Gastroesophageal sphincter (tissue), 4 donors: ENCODE results near the gene SPINK13. TPM values are rescaled to one million over a fixed set of nuclear protein-coding genes. Genes with fewer than 3 reads are reported as not detected.
"Not testable (repeated sequence)": the region's sequence is repeated elsewhere in the genome, so short reads cannot be mapped to it uniquely, and the experiment has no call there.

ENCODE experiments used
- ATAC-seq: fragments of 150-250 bp; one replicate; pipeline ENCODE4 v1.9.1; 2016; ENCODE audit warnings: mild to moderate bottlenecking, moderate library complexity
- H3K27ac ChIP-seq, 4 donors: fragments of 200-600 bp; sonication (generic) in 3 of 4; 1 replicate in 3 of 4; 2 replicates in 1 of 4; pipeline ENCODE4 v1.5.1; 2016 to 2019
- H3K27me3 ChIP-seq: fragments of 200-600 bp; sonication (generic); one replicate; pipeline ENCODE4 v1.5.1; 2019
- H3K36me3 ChIP-seq, 2 donors: fragments of 200-600 bp; sonication (generic); one replicate each; pipeline ENCODE4 v1.5.1; 2019; ENCODE audit warnings: control low read depth in 1 of 2
- H3K4me1 ChIP-seq, 3 donors: fragments of 200-600 bp; sonication (generic); 1 replicate in 2 of 3; 2 replicates in 1 of 3; pipeline ENCODE4 v1.5.1; 2016 to 2019; ENCODE audit warnings: control low read depth in 2 of 3
- H3K4me3 ChIP-seq, 2 donors: fragments of 200-600 bp; sonication (generic); one replicate each; pipeline ENCODE4 v1.5.1; 2019; ENCODE audit warnings: mild to moderate bottlenecking in 1 of 2, moderate library complexity in 1 of 2
- H3K9me3 ChIP-seq, 3 donors: fragments of 200-600 bp; sonication (generic); one replicate each; pipeline ENCODE4 v1.5.1; 2017 to 2019; ENCODE audit warnings: control low read depth in 2 of 3
- CTCF ChIP-seq, 4 experiments: fragments of 200-600 bp in 2 of 4; fragments of 450-650 bp in 2 of 4; sonication (generic) in 1 of 4; IDR thresholded peaks; one replicate each; pipeline ENCODE4 v1.5.1; 2017 to 2019; ENCODE audit warnings: antibody characterized with exemption in 4 of 4, mild to moderate bottlenecking in 2 of 4, moderate library complexity in 2 of 4
- EP300 ChIP-seq: sonication (generic); formaldehyde crosslinking; IDR thresholded peaks from one replicate; pipeline ENCODE4 v1.6.1; 2017; ENCODE audit warnings: antibody characterized with exemption, mild to moderate bottlenecking
- POLR2A ChIP-seq, 2 donors: fragments of 450-650 bp; IDR thresholded peaks; one replicate each; pipeline ENCODE4 v1.6.1; 2017; ENCODE audit warnings: antibody characterized with exemption in 2 of 2, mild to moderate bottlenecking in 2 of 2, moderate library complexity in 1 of 2
- POLR2AphosphoS5 ChIP-seq: sonication (generic); formaldehyde crosslinking; IDR thresholded peaks from one replicate; pipeline ENCODE4 v1.6.1; 2017; ENCODE audit warnings: antibody characterized with exemption
- WGBS, 2 donors: methylation state at CpG; one replicate each; pipeline ENCODE4 v1.1.5; 2018; ENCODE audit warnings: low coverage in 1 of 2; 5-methylcytosine and 5-hydroxymethylcytosine counted together
- total RNA-seq, 4 donors: library from RNA; depleted of rRNA; stranded (reverse); fragments of >200 nt; gene quantifications; one replicate each; pipeline ENCODE4 v1.1.0, GENCODE V29; 2016

Gene SPINK13
- total RNA-seq, 4 donors from 2014 or later, result not detected

- no peak for ATAC-seq
- WGBS, 2 donors, result 72 to 73% methylated on average over 3 of the region's 3 CpGs
- Histone ChIP-seq H3K27ac (no peak overlapping the region), H3K36me3 (no peaks in the 10 kb centered on the region), H3K27me3 (no peaks in the 10 kb centered on the region), H3K4me3 (no peak overlapping the region), H3K4me1 (no peaks in the 10 kb centered on the region), H3K9me3 (no peaks in the 10 kb centered on the region)
- TF ChIP-seq EP300, result no peak
- no peak for TF ChIP-seq CTCF (IDR thresholded peaks at IDR 0.05)
- TF ChIP-seq POLR2A (IDR thresholded peaks at IDR 0.05), result no peak
- no peak for TF ChIP-seq POLR2AphosphoS5
These were observed 42.9 kb downstream of the SPINK13 start for GRCh38 chr5:148311484-148311883.

- H3K27me3 ChIP-seq, result no peaks in the 10 kb centered on the region
- no peaks in the 10 kb centered on the region for H3K9me3 ChIP-seq
- H3K4me3 ChIP-seq, result no peak within 1 kb of the TSS
- no peaks in the 10 kb centered on the region for H3K4me1 ChIP-seq
- ATAC-seq, result no peak
- no peak for TF ChIP-seq CTCF (IDR thresholded peaks at IDR 0.05)
- no peaks in the 10 kb centered on the region for H3K36me3 ChIP-seq
- H3K27ac ChIP-seq, result no peak within 1 kb of the TSS
- 81 to 82% methylated on average over 3 of the region's 3 CpGs for WGBS, 2 donors
These were observed 43.6 kb downstream of the SPINK13 start, which contains the start of gene SPINK7 for GRCh38 chr5:148312153-148312552. SPINK7 (plus strand) TSS chr5:148312423; CDS start chr5:148312484, 61 bp downstream.

- no peak for ATAC-seq
- Histone ChIP-seq H3K4me1 (no peaks in the 10 kb centered on the region), H3K9me3 (no peaks in the 10 kb centered on the region), H3K27ac (no peak overlapping the region), H3K4me3 (no peak overlapping the region), H3K36me3 (no peaks in the 10 kb centered on the region), H3K27me3 (no peaks in the 10 kb centered on the region)
- 63 to 80% methylated on average over 1 of the region's 2 CpGs for WGBS, 2 donors
- no peak for TF ChIP-seq CTCF (IDR thresholded peaks at IDR 0.05)
- TF ChIP-seq POLR2A (IDR thresholded peaks at IDR 0.05), result no peak
- no peak for TF ChIP-seq POLR2AphosphoS5
- no peak for TF ChIP-seq EP300
These were observed 45.6 kb downstream of the SPINK13 start for GRCh38 chr5:148314187-148314586.

- WGBS, 2 donors, result 59 to 65% methylated on average over 4 of the region's 4 CpGs
- Histone ChIP-seq H3K27ac (no peak overlapping the region), H3K9me3 (no peaks in the 10 kb centered on the region), H3K27me3 (no peaks in the 10 kb centered on the region), H3K36me3 (no peaks in the 10 kb centered on the region), H3K4me3 (no peak overlapping the region), H3K4me1 (no peaks in the 10 kb centered on the region)
- TF ChIP-seq EP300, result no peak
- no peak for TF ChIP-seq CTCF (IDR thresholded peaks at IDR 0.05)
- TF ChIP-seq POLR2AphosphoS5, result no peak
- no peak for TF ChIP-seq POLR2A (IDR thresholded peaks at IDR 0.05)
- ATAC-seq, result no peak
These were observed 46.1 kb downstream of the SPINK13 start for GRCh38 chr5:148314731-148315130.

- not testable (repeated sequence) for H3K27ac ChIP-seq, ATAC-seq
These were observed 51.7 kb downstream of the SPINK13 start for GRCh38 chr5:148320011-148320963.

More at GRCh38 chr5:148320011-148320963, 51.7 kb downstream of the SPINK13 start:
- H3K36me3 ChIP-seq, H3K27me3 ChIP-seq, H3K9me3 ChIP-seq, H3K4me1 ChIP-seq: not testable (repeated sequence)
- H3K4me3 ChIP-seq, result peak overlapping the region in 1 of 2 donors; percentile 30
- 20% methylated on average over 3 of the region's 42 CpGs; no CpG with 5 or more reads in 1 of the 2 donors for WGBS, 2 donors
